Right hindlimb (tissue), 1 donor: ENCODE measurements around the gene NKD2.

Experiments used
- DNase-seq: peaks from one replicate; pipeline ENCODE4 v3.0.0-alpha.2; 2018

NKD2 gene

DNA sequence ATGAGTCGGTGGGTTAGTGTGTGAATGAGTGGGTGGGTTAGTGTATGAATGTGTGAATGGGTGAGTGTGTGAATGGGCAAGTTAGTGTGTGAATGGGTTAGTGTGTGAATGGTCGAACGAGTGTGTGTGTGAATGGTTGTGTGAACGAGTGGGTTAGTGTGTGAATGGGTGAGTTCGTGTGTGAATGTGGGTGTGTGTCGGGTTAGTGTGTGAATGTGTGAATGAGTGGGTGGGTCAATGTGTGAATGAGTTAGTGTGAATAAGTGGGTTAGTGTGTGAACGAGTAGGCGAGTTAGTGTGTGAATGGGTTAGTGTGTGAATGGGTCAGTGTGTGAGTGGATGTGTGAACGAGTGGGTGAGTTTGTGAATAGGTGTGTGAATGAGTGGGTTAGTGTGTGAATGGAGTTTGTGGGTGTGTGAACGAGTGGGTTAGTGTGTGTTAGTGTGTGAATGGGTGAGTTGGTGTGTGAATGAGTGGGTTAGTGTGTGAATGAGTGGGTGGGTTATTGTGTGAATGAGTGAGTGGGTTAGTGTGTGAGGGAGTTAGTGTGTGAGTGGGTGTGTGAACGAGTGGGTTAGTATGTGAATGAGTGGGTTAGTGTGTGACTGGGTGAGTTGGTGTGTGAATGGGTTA, 38.8 kb downstream of the NKD2 start:
- no peak for DNase-seq

DNA sequence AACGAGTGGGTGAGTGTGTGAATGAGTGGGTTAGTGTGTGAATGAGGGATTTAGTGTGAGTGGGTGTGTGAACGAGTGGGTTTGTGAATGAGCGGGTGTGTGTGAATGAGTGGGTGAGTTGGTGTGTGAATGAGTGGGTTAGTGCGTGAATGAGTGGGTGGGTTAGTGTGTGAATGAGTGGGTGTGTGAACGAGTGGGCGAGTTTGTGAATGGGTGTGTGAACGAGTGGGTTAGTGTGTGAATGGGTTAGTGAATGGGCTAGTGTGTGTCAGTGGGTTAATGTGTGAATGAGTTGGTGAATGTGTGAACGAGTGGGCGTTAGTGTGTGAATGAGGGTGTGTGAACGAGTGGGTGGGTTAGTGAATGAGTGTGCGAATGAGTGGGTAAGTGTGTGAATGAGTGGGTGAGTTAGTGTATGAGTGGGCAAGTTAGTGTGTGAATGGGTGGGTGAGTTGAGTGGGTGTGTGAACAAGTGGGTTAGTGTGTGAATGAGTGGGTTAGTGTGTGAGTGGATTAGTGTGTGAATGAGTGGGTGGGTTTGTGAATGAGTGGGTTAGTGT, 39.6 kb downstream of the NKD2 start:
- no peak for DNase-seq

- DNase-seq = no peak
These were observed 40.5 kb downstream of the NKD2 start for GRCh38 chr5:1048861-1049838.

- no peak for DNase-seq
These were observed 42.1 kb downstream of the NKD2 start for GRCh38 chr5:1050423-1051365.

DNA sequence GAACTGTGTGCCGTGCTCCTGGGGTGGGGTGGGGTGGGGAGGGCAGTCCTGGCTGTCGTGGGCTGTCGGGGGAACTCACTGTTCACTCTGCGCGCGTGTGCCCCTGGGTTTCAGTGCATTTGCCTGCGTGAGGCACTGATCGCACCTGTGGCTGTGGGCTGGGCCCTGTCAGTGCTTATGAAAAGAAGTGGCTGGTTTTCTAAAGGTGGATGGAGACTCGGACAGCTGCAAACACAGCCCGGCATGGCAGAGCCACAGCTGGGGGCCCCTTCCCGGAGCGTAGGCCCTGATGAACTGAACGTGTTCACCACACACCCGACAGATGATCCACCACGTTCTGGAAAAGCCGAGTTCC, 42.7 kb downstream of the NKD2 start:
- no peak for DNase-seq

GRCh38 chr5:1052076-1052475, 43.5 kb downstream of the NKD2 start:
- DNase-seq = no peak

DNA sequence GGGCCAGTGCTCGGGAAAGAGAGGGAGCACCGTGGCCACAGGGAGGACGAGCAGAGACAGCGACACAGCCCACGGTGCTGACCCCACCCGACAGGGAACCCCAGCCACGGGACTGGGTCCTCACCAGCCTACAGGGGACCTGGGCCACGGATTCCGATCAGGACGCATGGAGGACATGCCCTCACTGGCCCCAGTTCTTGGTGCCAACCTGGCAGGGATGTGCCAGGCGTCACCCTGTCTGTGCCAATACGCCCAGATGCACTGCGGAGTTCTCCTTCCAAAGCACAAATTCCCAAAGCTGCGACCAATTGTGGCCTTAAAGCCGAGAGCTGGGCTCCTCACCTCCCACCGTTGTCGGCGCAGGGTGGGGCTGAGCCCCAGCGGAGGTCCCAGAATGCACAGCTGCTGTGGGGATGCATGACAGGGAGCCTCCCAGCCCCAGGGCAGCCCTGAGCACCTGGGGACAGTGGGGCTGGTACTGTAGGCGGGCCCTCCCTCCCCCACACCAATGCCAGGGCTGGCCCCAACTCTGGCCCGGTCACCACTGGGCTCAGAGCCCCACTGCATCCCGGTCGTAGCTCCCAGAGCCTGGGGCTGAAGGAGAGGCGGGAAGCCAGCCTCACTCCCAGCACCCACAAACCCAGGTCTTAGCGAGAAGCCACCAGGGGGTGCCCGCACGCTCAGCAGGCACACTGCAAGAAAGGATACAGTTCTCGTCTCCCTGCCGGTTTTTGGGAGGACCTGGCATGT, 44.2 kb downstream of the NKD2 start:
- no peak for DNase-seq

DNA sequence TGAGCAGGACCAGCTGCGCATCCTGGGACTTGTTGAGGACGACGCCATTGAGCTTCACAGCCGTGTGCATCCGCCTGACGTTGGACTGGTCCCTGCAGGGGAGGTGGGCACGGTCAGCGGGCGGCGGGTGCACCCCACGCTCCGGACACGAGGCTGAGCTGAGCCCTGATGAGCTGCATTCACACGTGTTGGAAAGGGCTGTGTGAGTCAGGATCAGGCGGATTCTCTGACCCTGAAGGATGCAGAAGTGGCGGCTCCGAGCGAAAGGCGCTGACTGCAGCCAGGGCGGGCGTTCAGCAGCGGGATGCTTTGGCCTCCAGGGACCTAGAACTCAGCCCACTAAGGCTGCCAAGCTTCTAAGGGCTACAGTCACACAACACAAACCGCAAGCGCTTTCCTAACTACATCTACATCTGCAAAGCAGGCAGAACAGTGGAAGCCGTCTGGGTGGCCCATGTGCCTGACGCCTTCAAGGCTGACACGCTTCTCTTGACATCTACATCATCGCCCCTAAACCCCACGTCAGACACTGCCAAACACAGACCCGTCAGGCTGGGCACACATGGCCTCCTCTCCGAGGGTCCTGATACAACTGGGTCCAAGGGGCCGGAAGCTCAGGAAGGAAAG, 44.9 kb downstream of the NKD2 start:
- DNase-seq = no peak

GRCh38 chr5:1054018-1054798, 45.6 kb downstream of the NKD2 start:
- no peak for DNase-seq

DNA sequence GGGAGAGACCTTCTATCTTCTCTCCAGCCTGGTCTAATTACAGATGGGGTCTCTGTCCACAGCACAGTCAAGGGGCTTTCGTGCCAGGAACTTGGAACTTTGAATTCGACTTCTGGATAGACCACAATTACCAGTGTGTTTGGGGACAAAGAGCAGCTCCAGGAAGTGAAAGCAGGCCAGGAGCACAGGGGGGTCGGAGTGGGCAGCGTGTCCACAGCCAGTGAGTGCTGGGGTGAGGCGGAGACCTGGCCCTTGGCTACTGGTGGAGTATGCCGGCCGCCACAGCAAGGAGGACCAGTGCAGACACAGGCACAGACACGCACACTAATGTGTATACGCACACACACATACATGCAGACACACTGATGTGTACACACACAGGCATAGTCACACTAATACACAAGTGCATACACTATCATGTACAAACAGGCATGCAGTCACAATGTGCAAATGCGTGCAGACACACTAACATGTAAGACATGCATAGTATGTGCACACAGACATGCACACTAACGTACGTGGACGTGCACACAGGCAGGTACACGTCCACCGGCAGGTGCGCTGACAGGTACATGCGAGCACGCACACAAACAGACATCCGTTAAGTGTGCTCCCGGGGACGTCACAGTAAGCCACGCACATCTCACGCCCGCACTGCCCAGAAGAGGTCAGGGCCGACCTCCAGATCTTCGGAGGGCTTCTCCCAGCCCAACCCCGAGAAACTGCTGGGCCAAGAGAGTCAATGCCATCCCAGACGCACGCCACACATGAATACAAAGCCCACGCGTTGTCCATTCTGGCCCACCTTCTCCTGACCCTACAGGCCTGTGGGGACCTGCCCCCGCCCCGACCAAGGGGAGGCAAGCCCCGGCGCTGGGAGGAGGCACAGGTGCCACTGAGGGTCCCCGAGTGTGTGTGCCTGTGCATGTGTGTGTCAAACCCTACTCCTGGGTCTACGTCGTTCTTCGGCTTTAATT, 46.5 kb downstream of the NKD2 start:
- DNase-seq = no peak

- DNase-seq = no peak
These were observed 47.5 kb downstream of the NKD2 start for GRCh38 chr5:1055896-1056610.

- DNase-seq = no peak
These were observed 48.2 kb downstream of the NKD2 start for GRCh38 chr5:1056611-1057484.

DNA sequence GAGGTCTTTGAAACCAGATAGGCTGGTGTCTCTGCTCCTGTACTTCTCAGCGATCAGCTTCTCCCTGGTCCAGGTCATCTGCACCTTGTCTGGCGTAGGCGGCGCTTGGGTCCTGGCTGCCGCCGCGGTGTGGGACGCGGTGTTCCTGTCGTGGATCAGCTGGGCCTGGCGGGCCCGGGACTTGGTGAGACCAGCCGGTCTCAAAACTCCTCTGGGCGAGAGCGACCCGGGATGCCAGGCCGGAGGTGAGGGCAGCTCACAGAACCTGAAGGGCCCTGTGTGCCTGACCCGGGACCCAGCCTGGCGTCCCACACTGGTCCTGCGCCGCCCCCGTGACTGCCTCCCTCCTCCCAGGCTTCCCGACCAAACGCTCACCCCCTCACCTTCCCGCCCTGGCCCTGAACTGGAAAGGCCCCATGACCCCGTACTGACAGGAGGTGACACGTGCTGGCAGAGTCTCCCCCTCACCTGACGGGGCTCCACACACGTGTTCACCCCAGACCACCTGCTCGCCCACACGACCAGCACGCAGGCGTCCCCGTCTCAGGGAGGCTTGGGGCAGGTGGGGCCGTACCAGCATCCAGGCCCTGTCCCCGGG, 49.0 kb downstream of the NKD2 start:
- no peak for DNase-seq

DNA sequence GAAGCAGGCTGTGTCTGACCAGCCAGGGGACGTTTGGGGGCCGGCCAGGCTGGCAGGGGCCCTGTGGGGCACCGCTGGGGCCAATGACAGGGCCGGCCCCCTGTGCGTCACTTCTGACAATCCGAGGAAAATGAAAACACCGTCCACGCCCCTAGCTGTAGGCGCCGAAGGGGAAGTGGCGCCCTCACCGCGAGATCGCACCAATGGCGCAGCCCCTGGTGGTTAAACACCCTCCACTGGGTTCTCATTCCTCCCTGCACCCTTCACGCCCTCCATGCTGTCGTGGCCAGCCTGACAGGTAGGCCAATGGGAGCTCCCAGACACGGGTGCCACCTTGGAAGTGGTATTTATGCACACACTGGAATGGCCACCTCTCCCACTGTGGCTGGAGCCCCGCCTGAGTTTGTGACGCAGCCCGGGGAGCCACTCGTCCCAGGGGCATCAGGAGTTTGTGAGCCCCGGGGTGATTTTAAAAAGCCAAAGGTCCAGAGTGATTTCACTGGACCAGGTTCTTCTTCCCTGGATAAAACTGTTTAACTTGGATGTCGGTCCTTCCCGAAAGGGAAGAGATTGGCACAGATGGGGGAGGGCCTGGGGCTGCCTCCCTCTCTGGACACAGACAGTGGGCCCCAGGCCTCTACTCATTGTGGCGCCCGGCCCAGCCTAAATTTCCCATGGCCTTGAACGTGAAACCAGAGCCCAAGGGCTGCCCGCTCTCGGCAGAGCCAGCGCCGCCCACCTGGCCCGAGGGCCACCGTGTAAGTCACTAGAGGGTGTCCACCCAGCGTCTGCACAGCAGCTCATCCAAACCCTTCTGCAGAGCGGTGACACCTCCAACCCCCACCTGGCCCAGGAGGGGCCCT, 49.7 kb downstream of the NKD2 start:
- no peak for DNase-seq

DNA sequence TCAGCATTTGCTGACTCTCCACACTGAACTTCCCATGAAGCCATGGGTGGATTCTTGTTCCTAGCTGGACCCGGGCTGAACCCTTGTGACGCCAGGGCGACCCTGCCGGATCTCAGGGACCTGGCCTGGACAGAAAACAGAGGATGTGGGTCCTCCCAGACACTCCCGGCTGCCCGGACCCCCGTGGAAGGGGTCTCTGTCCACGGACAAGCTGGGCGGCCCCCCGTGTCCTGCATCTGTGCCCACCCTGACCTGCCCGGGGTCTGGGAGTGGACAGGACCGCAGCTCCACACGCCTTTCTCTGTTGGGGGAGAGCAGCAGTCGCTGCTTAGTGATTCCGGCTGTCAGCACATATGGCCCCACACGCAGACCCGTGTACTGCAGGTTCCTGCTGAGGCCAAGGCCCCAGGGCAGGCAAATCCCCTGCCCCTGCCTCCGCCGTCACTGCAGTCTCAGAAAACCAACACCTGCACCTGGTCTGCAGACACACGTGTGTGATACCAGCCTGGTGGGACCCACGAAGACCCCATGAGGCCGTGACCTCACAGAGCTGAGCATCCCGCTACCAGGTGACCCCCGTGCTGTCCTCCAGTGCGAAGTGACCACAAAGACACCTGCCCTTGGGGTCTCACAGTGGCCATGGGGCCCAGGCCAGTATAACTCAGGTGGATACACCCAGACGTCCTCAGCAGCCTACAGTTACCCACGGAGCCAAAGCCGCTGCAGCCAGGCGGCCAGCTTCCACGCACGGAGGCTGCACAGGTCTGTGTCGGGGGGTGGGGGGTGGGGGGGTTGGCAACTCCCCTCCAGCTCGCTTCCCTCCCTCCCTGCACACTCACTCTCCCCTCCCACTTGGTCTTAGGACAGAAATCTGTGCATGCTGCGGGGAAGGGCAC, 50.6 kb downstream of the NKD2 start:
- no peak for DNase-seq
